HCT116 (cell line): ENCODE measurements around the gene BCAR1. TPM values are rescaled to one million over a fixed set of nuclear protein-coding genes. Genes with fewer than 3 reads are reported as not detected.

Experiments
- ATAC-seq: fragments of 200-7000 bp; cut with Tn5 transposase; 2 replicates; pipeline ENCODE4 v1.9.1; 2020; ENCODE audit warnings: mild to moderate bottlenecking, moderate library complexity
- BruUV-seq: library from RNA; stranded (reverse); fragments of 400-500 nt; replicated peaks from 2 replicates; lab custom pipeline; 2021; lab: Mats Ljungman, UMichigan
- CTCF ChIA-PET: fragments of 300-600 bp; sonication (Branson Sonifier 250); formaldehyde crosslinking; loops from one replicate; lab custom pipeline; 2021; ENCODE audit warnings: antibody characterized with exemption; lab: Charles Lee
- POLR2A ChIA-PET: fragments of 300-600, 350-600 bp; sonication (Branson Sonifier 250); formaldehyde crosslinking; loops from one replicate; lab custom pipeline; 2021; ENCODE audit warnings: antibody characterized with exemption; lab: Charles Lee
- RAD21 ChIA-PET, 2 experiments: fragments of 300-600 bp; sonication (Branson Sonifier 250); formaldehyde crosslinking; loops; one replicate each; lab custom pipeline; 2023; ENCODE audit warnings: low total read pairs in 2 of 2; ENCODE audit not compliant: uncharacterized antibody in 2 of 2, unreplicated experiment in 2 of 2, low non-redundant PET in 1 of 2; lab: Charles Lee
- DNase-seq: peaks from one replicate; pipeline ENCODE4 v3.0.0-alpha.2; 2010; ENCODE audit warnings: low read depth, low spot score
- H2AFZ ChIP-seq: fragments of 200-600 bp; shearing (Covaris generic), sonication (generic); 2 replicates; pipeline ENCODE4 v1.6.1; 2017; ENCODE audit warnings: low read depth, mixed run types, mixed read lengths, antibody characterized with exemption, low read length; ENCODE audit not compliant: poor library complexity, severe bottlenecking
- H3K27ac ChIP-seq: 2 replicates; pipeline ENCODE4 v1.5.1; 2012; ENCODE audit warnings: low read depth, low read length
- H3K27me3 ChIP-seq: fragments of 200-600 bp; sonication (generic); 2 replicates; pipeline ENCODE4 v1.6.1; 2016; ENCODE audit warnings: mixed run types, low read length, mixed read lengths; ENCODE audit not compliant: insufficient read depth
- H3K36me3 ChIP-seq, 2 experiments: fragments of 200-500 bp in 1 of 2; fragments of 200-600 bp in 1 of 2; sonication (Bioruptor generic) in 1 of 2; sonication (generic) in 1 of 2; 2 replicates each; pipeline versions ENCODE4 v1.5.1 to v1.6.1; 2014 to 2016; ENCODE audit warnings: low read length in 2 of 2, inconsistent platforms in 1 of 2, mixed read lengths in 1 of 2, mixed run types in 1 of 2; ENCODE audit not compliant: insufficient read depth in 2 of 2, control insufficient read depth in 1 of 2
- H3K4me1 ChIP-seq, 2 experiments: fragments of 200-600 bp in 1 of 2; sonication (generic) in 1 of 2; 2 replicates each; pipeline versions ENCODE4 v1.5.1 to v1.6.1; 2012 to 2017; ENCODE audit warnings: low read length in 2 of 2, inconsistent platforms in 1 of 2, mild to moderate bottlenecking in 1 of 2, mixed read lengths in 1 of 2, mixed run types in 1 of 2, moderate library complexity in 1 of 2; ENCODE audit not compliant: insufficient read depth in 2 of 2, control insufficient read depth in 1 of 2
- H3K4me2 ChIP-seq: fragments of 200-600 bp; sonication (generic); 2 replicates; pipeline ENCODE4 v1.6.1; 2017; ENCODE audit warnings: mixed run types, low read length, mixed read lengths
- H3K4me3 ChIP-seq, 2 experiments: fragments of 200-600 bp in 1 of 2; sonication (generic) in 1 of 2; replicated peaks in 1 of 2; 2 replicates each; pipeline ENCODE4 v1.5.1; 2011 to 2016; ENCODE audit warnings: low read length in 2 of 2, control low read depth in 1 of 2, low read depth in 1 of 2, mild to moderate bottlenecking in 1 of 2, mixed read lengths in 1 of 2, mixed run types in 1 of 2
- H3K79me2 ChIP-seq: fragments of 200-600 bp; sonication (generic); 2 replicates; pipeline ENCODE4 v1.6.1; 2017; ENCODE audit warnings: mild to moderate bottlenecking, mixed run types, low read length, moderate library complexity, mixed read lengths; ENCODE audit not compliant: insufficient read depth
- H3K9ac ChIP-seq: fragments of 200-600 bp; sonication (generic); 2 replicates; pipeline ENCODE4 v1.6.1; 2016; ENCODE audit warnings: low read length, mixed read lengths
- H3K9me2 ChIP-seq: fragments of 200-600 bp; sonication (generic), shearing (Covaris generic); 2 replicates; pipeline ENCODE4 v1.6.1; 2017; ENCODE audit warnings: mixed run types, mild to moderate bottlenecking, moderate library complexity; ENCODE audit not compliant: insufficient read depth
- H3K9me3 ChIP-seq, 2 experiments: fragments of 200-500 bp in 1 of 2; fragments of 200-600 bp in 1 of 2; sonication (Bioruptor generic) in 1 of 2; sonication (generic) in 1 of 2; 2 replicates each; pipeline ENCODE4 v1.6.1; 2014 to 2017; ENCODE audit warnings: low read length in 2 of 2, mixed read lengths in 2 of 2, inconsistent platforms in 1 of 2, low read depth in 1 of 2, mild to moderate bottlenecking in 1 of 2, mixed run types in 1 of 2, moderate library complexity in 1 of 2; ENCODE audit not compliant: control insufficient read depth in 1 of 2, insufficient read depth in 1 of 2
- H4K20me1 ChIP-seq: fragments of 200-600 bp; sonication (generic), shearing (Covaris generic); 2 replicates; pipeline ENCODE4 v1.6.1; 2017; ENCODE audit warnings: mixed run types, mild to moderate bottlenecking, moderate library complexity; ENCODE audit not compliant: insufficient read depth
- ATF3 ChIP-seq: IDR thresholded peaks from 2 replicates; pipeline ENCODE4 v1.6.1; 2012
- CBX3 ChIP-seq: IDR thresholded peaks from 2 replicates; pipeline ENCODE4 v1.6.1; 2012; ENCODE audit warnings: low read depth
- CEBPB ChIP-seq: IDR thresholded peaks from 2 replicates; pipeline ENCODE4 v1.6.1; 2012; ENCODE audit warnings: low read depth
- CTCF ChIP-seq, 3 experiments: fragments of 200-600 bp in 1 of 3; sonication (generic) in 1 of 3; IDR thresholded peaks in 2 of 3; conservative IDR thresholded peaks in 1 of 3; 2 replicates each; pipeline ENCODE4 v1.5.1; 2012 to 2017; ENCODE audit warnings: low read depth in 2 of 3, low read length in 2 of 3, antibody characterized with exemption in 1 of 3, borderline replicate concordance in 1 of 3, control low read depth in 1 of 3, mild to moderate bottlenecking in 1 of 3, mixed read lengths in 1 of 3, mixed run types in 1 of 3, moderate library complexity in 1 of 3; ENCODE audit not compliant: insufficient read depth in 1 of 3
- EGR1 ChIP-seq: IDR thresholded peaks from 2 replicates; pipeline ENCODE4 v1.6.1; 2012; ENCODE audit warnings: low read depth
- ELF1 ChIP-seq: IDR thresholded peaks from 2 replicates; pipeline ENCODE4 v1.6.1; 2012; ENCODE audit warnings: low read depth, borderline replicate concordance
- EZH2 ChIP-seq: fragments of 200-600 bp; sonication (generic); IDR thresholded peaks from 2 replicates; pipeline ENCODE4 v1.6.1; 2017; ENCODE audit warnings: antibody characterized with exemption, mixed run types
- EZH2phosphoT487 ChIP-seq: fragments of 200-600 bp; IDR thresholded peaks from 2 replicates; pipeline ENCODE4 v1.6.1; 2018; ENCODE audit warnings: antibody characterized with exemption, borderline replicate concordance
- FOSL1 ChIP-seq: IDR thresholded peaks from 2 replicates; pipeline ENCODE4 v1.6.1; 2012; ENCODE audit warnings: low read depth
- JUND ChIP-seq: IDR thresholded peaks from 2 replicates; pipeline ENCODE4 v1.6.1; 2012
- POLR2A ChIP-seq: IDR thresholded peaks from 2 replicates; pipeline ENCODE4 v1.7.0; 2011; ENCODE audit warnings: borderline replicate concordance; ENCODE audit not compliant: insufficient read depth, insufficient read length; ENCODE audit errors: extremely low read depth
- POLR2AphosphoS5 ChIP-seq: IDR thresholded peaks from 2 replicates; pipeline ENCODE4 v1.6.1; 2011; ENCODE audit warnings: mild to moderate bottlenecking, low read depth, low read length, moderate library complexity
- RAD21 ChIP-seq: IDR thresholded peaks from 2 replicates; pipeline ENCODE4 v1.6.1; 2012; ENCODE audit warnings: low read depth, mild to moderate bottlenecking
- REST ChIP-seq: IDR thresholded peaks from 2 replicates; pipeline ENCODE4 v1.6.1; 2012; ENCODE audit warnings: low read depth
- SIN3A ChIP-seq: IDR thresholded peaks from 2 replicates; pipeline ENCODE4 v1.6.1; 2012; ENCODE audit warnings: low read depth
- SP1 ChIP-seq: IDR thresholded peaks from 2 replicates; pipeline ENCODE4 v1.6.1; 2012; ENCODE audit warnings: low read depth
- SRF ChIP-seq: IDR thresholded peaks from 2 replicates; pipeline ENCODE4 v1.6.1; 2012; ENCODE audit warnings: low read depth
- ZNF274 ChIP-seq: fragments of 200-500 bp; sonication (Bioruptor generic); IDR thresholded peaks from 2 replicates; pipeline ENCODE4 v1.6.1; 2014; ENCODE audit warnings: mild to moderate bottlenecking, low read depth, low read length, inconsistent platforms
- intact Hi-C: fragments of 100-400 bp; cut with micrococcal nuclease; formaldehyde crosslinking; loops from 2 replicates; pipeline ENCODE4 v1.10.0; 2022
- total RNA-seq: library from RNA; stranded (reverse); gene quantifications from one replicate; pipeline ENCODE4 v1.2.1, GENCODE V29; 2021; ENCODE audit not compliant: unreplicated experiment
- TF ChIP-seq, protein P1 (sequence below): IDR thresholded peaks from 2 replicates; pipeline ENCODE4 v1.6.1; 2011; ENCODE audit warnings: mild to moderate bottlenecking, low read length, moderate library complexity; ENCODE audit not compliant: insufficient replicate concordance; ENCODE audit errors: extremely low read depth
- TF ChIP-seq, protein P2 (sequence below): IDR thresholded peaks from 2 replicates; pipeline ENCODE4 v1.6.1; 2012

Gene BCAR1
- total RNA-seq, 1 experiment from 2014 or later, result 49.6 TPM

- TF ChIP-seq, protein P1, sequence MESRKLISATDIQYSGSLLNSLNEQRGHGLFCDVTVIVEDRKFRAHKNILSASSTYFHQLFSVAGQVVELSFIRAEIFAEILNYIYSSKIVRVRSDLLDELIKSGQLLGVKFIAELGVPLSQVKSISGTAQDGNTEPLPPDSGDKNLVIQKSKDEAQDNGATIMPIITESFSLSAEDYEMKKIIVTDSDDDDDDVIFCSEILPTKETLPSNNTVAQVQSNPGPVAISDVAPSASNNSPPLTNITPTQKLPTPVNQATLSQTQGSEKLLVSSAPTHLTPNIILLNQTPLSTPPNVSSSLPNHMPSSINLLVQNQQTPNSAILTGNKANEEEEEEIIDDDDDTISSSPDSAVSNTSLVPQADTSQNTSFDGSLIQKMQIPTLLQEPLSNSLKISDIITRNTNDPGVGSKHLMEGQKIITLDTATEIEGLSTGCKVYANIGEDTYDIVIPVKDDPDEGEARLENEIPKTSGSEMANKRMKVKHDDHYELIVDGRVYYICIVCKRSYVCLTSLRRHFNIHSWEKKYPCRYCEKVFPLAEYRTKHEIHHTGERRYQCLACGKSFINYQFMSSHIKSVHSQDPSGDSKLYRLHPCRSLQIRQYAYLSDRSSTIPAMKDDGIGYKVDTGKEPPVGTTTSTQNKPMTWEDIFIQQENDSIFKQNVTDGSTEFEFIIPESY, result no peak
- TF ChIP-seq ELF1, result no peak
- no peak for TF ChIP-seq FOSL1
- no peak for TF ChIP-seq SRF
- no peak for TF ChIP-seq SP1
- no peak for TF ChIP-seq CBX3
- no peak for TF ChIP-seq ZNF274
- TF ChIP-seq POLR2A, result no peak
- no peak for TF ChIP-seq JUND
- TF ChIP-seq EZH2, result no peak
- no peak for TF ChIP-seq RAD21
- no peak for TF ChIP-seq EGR1
Observed at GRCh38 chr16:75216576-75216975, 34.8 kb downstream of the BCAR1 start (continued).

DNA sequence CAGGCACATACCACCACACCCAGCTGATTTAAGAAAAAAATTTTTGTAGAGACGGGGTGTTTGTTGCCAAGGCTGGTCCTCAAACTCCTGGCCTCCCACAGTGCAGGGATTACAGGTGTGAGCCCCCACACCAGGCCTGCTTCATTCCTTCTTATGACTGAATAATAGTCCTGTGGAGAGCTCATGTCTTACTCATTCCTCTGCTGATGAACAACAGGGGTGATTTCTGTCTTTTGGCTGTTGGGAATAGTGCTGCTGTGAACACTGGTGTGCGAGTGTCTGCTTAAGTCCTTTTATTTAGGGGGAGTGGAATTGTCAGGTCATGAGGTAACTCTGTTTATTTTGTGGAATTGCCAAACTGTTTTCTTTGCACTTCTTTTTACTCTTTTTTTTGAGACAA, 35.3 kb downstream of the BCAR1 start:
- no peak overlapping the region for H3K4me3 ChIP-seq
- H3K9ac ChIP-seq, result no peak overlapping the region
- H4K20me1 ChIP-seq, result no peaks in the 10 kb centered on the region
- H3K9me3 ChIP-seq, result no peaks in the 10 kb centered on the region
- POLR2A ChIA-PET, result no interaction called here
- H3K27me3 ChIP-seq, result no peaks in the 10 kb centered on the region
- no peak for ATAC-seq
- H3K4me2 ChIP-seq, result no peak overlapping the region
- H3K36me3 ChIP-seq, result no peaks in the 10 kb centered on the region
- CTCF ChIA-PET, result interaction anchor here (1.1 kb wide), 1 partner anchor 169 kb away, joined by 4 read pairs; no protein-coding TSS in a partner anchor
- RAD21 ChIA-PET, result no interaction called here
- intact Hi-C loops, result no loop called here
- no peaks in the 10 kb centered on the region for H3K9me2 ChIP-seq
- BruUV-seq, result no TSS peak
- no peaks in the 10 kb centered on the region for H3K4me1 ChIP-seq
- no peaks in the 10 kb centered on the region for H3K79me2 ChIP-seq
- no peak overlapping the region for H2AFZ ChIP-seq
- TF ChIP-seq REST (no peak), POLR2AphosphoS5 (no peak), ZNF274 (no peak), SIN3A (no peak), CEBPB (no peak), ATF3 (no peak), CTCF (IDR thresholded peaks at IDR 0.05 in 2 of 3, conservative IDR thresholded peaks at IDR 0.05 in 1 of 3; ENCODE audit: borderline replicate concordance in 1 of 3, insufficient read depth in 1 of 3, low read depth in 2 of 3, low read length in 2 of 3) (no peak), EZH2phosphoT487 (no peak), JUND (no peak), SP1 (no peak)
- TF ChIP-seq, protein P2, sequence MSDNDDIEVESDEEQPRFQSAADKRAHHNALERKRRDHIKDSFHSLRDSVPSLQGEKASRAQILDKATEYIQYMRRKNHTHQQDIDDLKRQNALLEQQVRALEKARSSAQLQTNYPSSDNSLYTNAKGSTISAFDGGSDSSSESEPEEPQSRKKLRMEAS, result no peak
- no peak for DNase-seq
- no peak overlapping the region for H3K27ac ChIP-seq
